ENCODE measurements around the gene CTNNBL1. TPM values are rescaled to one million over a fixed set of nuclear protein-coding genes. Genes with fewer than 3 reads are reported as not detected.

Gene CTNNBL1
- total RNA-seq, 2 experiments from 2014 or later = 31.1 to 33.4 TPM

- Histone ChIP-seq H3K4me1 (ENCODE audit: insufficient read depth, low read length) (no peaks in the 10 kb centered on the region), H3K9me3 (ENCODE audit: control insufficient read depth in 1 of 2, insufficient read depth in 1 of 2, low read length in 2 of 2) (no peaks in the 10 kb centered on the region), H3K27me3 (ENCODE audit: control insufficient read depth in 1 of 2, insufficient read depth in 2 of 2, low read length in 2 of 2) (no peaks in the 10 kb centered on the region), H3K27ac (ENCODE audit: low read depth in 1 of 2, low read length in 2 of 2) (no peak overlapping the region), H3K36me3 (ENCODE audit: insufficient read depth, low read length) (peaks cover 9% of the 10 kb centered on the region), H3K4me3 (ENCODE audit: low read length) (no peak overlapping the region)
- no peaks in the 10 kb centered on the region for H3K9me3 Mint-ChIP-seq
- no peak for DNase-seq
- H3K27me3 Mint-ChIP-seq = no peaks in the 10 kb centered on the region
- TF ChIP-seq CTCF (IDR thresholded peaks at IDR 0.05) = no peak
- H3K27ac Mint-ChIP-seq = no peak overlapping the region
- ChIA-PET POLR2A (interaction anchor here (0.9 kb wide), 1 partner anchor 17 kb away, joined by 3 read pairs; no protein-coding TSS in a partner anchor), CTCF (no interaction called here)
- intact Hi-C loops (cut with DNase I, micrococcal nuclease) = no loop called here
- peaks cover 30% of the 10 kb centered on the region for H3K36me3 Mint-ChIP-seq (ENCODE audit: low read depth)
- H3K4me1 Mint-ChIP-seq (ENCODE audit: low read depth) = peaks cover 38% of the 10 kb centered on the region
- H3K4me3 Mint-ChIP-seq = no peak overlapping the region
- ATAC-seq (ENCODE audit: poor library complexity) = no peak
Measured at GRCh38 chr20:37728635-37728983, 34.8 kb downstream of the CTNNBL1 start.

GRCh38 chr20:37729452-37729851 lies 35.6 kb downstream of the CTNNBL1 start:
- H3K36me3 Mint-ChIP-seq (ENCODE audit: low read depth) = peaks cover 38% of the 10 kb centered on the region
- no peak overlapping the region for H3K27ac Mint-ChIP-seq
- Histone ChIP-seq H3K27ac (ENCODE audit: low read depth in 1 of 2, low read length in 2 of 2) (no peak overlapping the region), H3K36me3 (ENCODE audit: insufficient read depth, low read length) (peaks cover 16% of the 10 kb centered on the region), H3K9me3 (ENCODE audit: control insufficient read depth in 1 of 2, insufficient read depth in 1 of 2, low read length in 2 of 2) (no peaks in the 10 kb centered on the region), H3K27me3 (ENCODE audit: control insufficient read depth in 1 of 2, insufficient read depth in 2 of 2, low read length in 2 of 2) (no peaks in the 10 kb centered on the region), H3K4me3 (ENCODE audit: low read length) (no peak overlapping the region), H3K4me1 (ENCODE audit: insufficient read depth, low read length) (no peaks in the 10 kb centered on the region)
- no peak for ATAC-seq (ENCODE audit: poor library complexity)
- intact Hi-C loops (cut with DNase I, micrococcal nuclease) = no loop called here
- H3K9me3 Mint-ChIP-seq = no peaks in the 10 kb centered on the region
- H3K4me1 Mint-ChIP-seq (ENCODE audit: low read depth) = peaks cover 34% of the 10 kb centered on the region
- CTCF ChIA-PET = no interaction called here
- no peaks in the 10 kb centered on the region for H3K27me3 Mint-ChIP-seq
- no peak for DNase-seq
- no peak for TF ChIP-seq CTCF (IDR thresholded peaks at IDR 0.05)
- POLR2A ChIA-PET = no interaction called here
- H3K4me3 Mint-ChIP-seq = no peak overlapping the region

- no peaks in the 10 kb centered on the region for H3K27me3 ChIP-seq (ENCODE audit: control insufficient read depth in 1 of 2, insufficient read depth in 2 of 2, low read length in 2 of 2)
- H3K4me3 ChIP-seq (ENCODE audit: low read length) = no peak overlapping the region
- no peak for DNase-seq
- H3K27me3 Mint-ChIP-seq = no peaks in the 10 kb centered on the region
- no peak overlapping the region for H3K4me3 Mint-ChIP-seq
- peaks cover 33% of the 10 kb centered on the region for H3K4me1 Mint-ChIP-seq (ENCODE audit: low read depth)
- H3K4me1 ChIP-seq (ENCODE audit: insufficient read depth, low read length) = no peaks in the 10 kb centered on the region
- no peaks in the 10 kb centered on the region for H3K9me3 Mint-ChIP-seq
- H3K9me3 ChIP-seq (ENCODE audit: control insufficient read depth in 1 of 2, insufficient read depth in 1 of 2, low read length in 2 of 2) = no peaks in the 10 kb centered on the region
- peaks cover 43% of the 10 kb centered on the region for H3K36me3 Mint-ChIP-seq (ENCODE audit: low read depth)
- ChIA-PET POLR2A (interaction anchor here (0.6 kb wide), 1 partner anchor 8 kb away, joined by 3 read pairs; no protein-coding TSS in a partner anchor), CTCF (no interaction called here)
- H3K27ac ChIP-seq (ENCODE audit: low read depth in 1 of 2, low read length in 2 of 2) = no peak overlapping the region
- intact Hi-C loops (cut with DNase I, micrococcal nuclease) = no loop called here
- peaks cover 21% of the 10 kb centered on the region for H3K36me3 ChIP-seq (ENCODE audit: insufficient read depth, low read length)
- H3K27ac Mint-ChIP-seq = no peak overlapping the region
- no peak for TF ChIP-seq CTCF (IDR thresholded peaks at IDR 0.05)
- no peak for ATAC-seq (ENCODE audit: poor library complexity)
Measured at GRCh38 chr20:37729909-37730308, 36.1 kb downstream of the CTNNBL1 start.

All from CD4-positive, alpha-beta T cell (primary cell).